K562 (cell line): ENCODE measurements around the gene HMGCL. TPM values are rescaled to one million over a fixed set of nuclear protein-coding genes. Genes with fewer than 3 reads are reported as not detected.

ENCODE experiments used
- ELF1 ChIP-seq: fragments of 200-800 bp; sonication (Bioruptor generic); IDR thresholded peaks from 2 replicates; pipeline ENCODE4 v1.6.1; 2016; ENCODE audit warnings: missing genetic modification characterization, missing compliant biosample characterization
- ESRRB ChIP-seq: fragments of 250-450 bp; sonication (Bioruptor Pico); IDR thresholded peaks from 2 replicates; pipeline ENCODE4 v1.5.0; 2020; ENCODE audit warnings: mild to moderate bottlenecking, moderate library complexity, borderline replicate concordance
- GABPB1 ChIP-seq: sonication (generic); formaldehyde crosslinking; IDR thresholded peaks from 2 replicates; pipeline ENCODE4 v1.8.0; 2022; ENCODE audit warnings: mild to moderate bottlenecking, missing genetic modification reagents
- HBP1 ChIP-seq: fragments of 450-650 bp; formaldehyde crosslinking; IDR thresholded peaks from 2 replicates; pipeline ENCODE4 v1.4.0; 2022; ENCODE audit warnings: missing genetic modification characterization
- MXI1 ChIP-seq: IDR thresholded peaks from 2 replicates; pipeline ENCODE4 v1.6.1; 2011; ENCODE audit warnings: low read depth, mild to moderate bottlenecking, improper control_type of control experiment, low read length
- PCBP1 ChIP-seq: fragments of 200-400 bp; formaldehyde crosslinking; IDR thresholded peaks from 2 replicates; pipeline ENCODE4 v1.6.1; 2018; ENCODE audit warnings: mild to moderate bottlenecking, low read depth, low read length; ENCODE audit not compliant: poor library complexity, severe bottlenecking
- POLR2A ChIP-seq: fragments of 450-650 bp; conservative IDR thresholded peaks from 2 replicates; pipeline ENCODE4 v1.6.1; 2016
- PTTG1 ChIP-seq: fragments of 450-650 bp; IDR thresholded peaks from 2 replicates; pipeline ENCODE4 v1.6.1; 2016; ENCODE audit warnings: low read depth, mild to moderate bottlenecking, missing genetic modification characterization, missing compliant biosample characterization
- RAD51 ChIP-seq: fragments of 450-650 bp; IDR thresholded peaks from 2 replicates; pipeline ENCODE4 v1.7.1; 2016; ENCODE audit warnings: low read depth, mild to moderate bottlenecking, borderline replicate concordance
- SPI1 ChIP-seq: IDR thresholded peaks from 2 replicates; pipeline ENCODE4 v1.6.1; 2011; ENCODE audit warnings: low read depth, low read length, control low read depth, borderline replicate concordance
- SREBF1 ChIP-seq: fragments of 150-350 bp; IDR thresholded peaks from 2 replicates; pipeline ENCODE4 v1.6.1; 2014; ENCODE audit warnings: antibody characterized with exemption, low read depth, low read length, borderline replicate concordance
- TGIF2 ChIP-seq: sonication (generic); formaldehyde crosslinking; IDR thresholded peaks from 2 replicates; pipeline ENCODE4 v1.8.1; 2022; ENCODE audit warnings: mild to moderate bottlenecking, missing genetic modification reagents, moderate library complexity
- ZNF217 ChIP-seq: sonication (generic); formaldehyde crosslinking; IDR thresholded peaks from 2 replicates; pipeline ENCODE4 v1.8.0; 2022; ENCODE audit warnings: mild to moderate bottlenecking, missing genetic modification reagents
- ZNF282 ChIP-seq: sonication (generic); formaldehyde crosslinking; IDR thresholded peaks from 2 replicates; pipeline ENCODE4 v1.8.1; 2023; ENCODE audit warnings: missing genetic modification reagents
- ZNF583 ChIP-seq: fragments of 250-450 bp; sonication (Bioruptor Pico); IDR thresholded peaks from 2 replicates; pipeline ENCODE4 v1.4.0; 2020
- ZNF695 ChIP-seq: fragments of 450-650 bp; formaldehyde crosslinking; IDR thresholded peaks from 2 replicates; pipeline ENCODE4 v1.4.0; 2020; ENCODE audit warnings: mild to moderate bottlenecking, moderate library complexity
- ZNF707 ChIP-seq: fragments of 250-450 bp; sonication (Bioruptor Pico); conservative IDR thresholded peaks from 2 replicates; pipeline ENCODE4 v1.8.0; 2022; ENCODE audit warnings: inconsistent platforms, mild to moderate bottlenecking, moderate library complexity
- polyA plus RNA-seq, 8 experiments: library from polyadenylated mRNA; depleted of rRNA in 4 of 8; stranded (reverse) in 5 of 8; unstranded in 3 of 8; fragments of >200 nt; fragmentation: Nextera tagmentation in 2 of 8; fragmentation: Illumina TruSeq in 1 of 8; extraction: Ambion mirVana in 2 of 8; extraction: Trizol in 1 of 8; gene quantifications; 2 replicates each; pipeline versions ENCODE4 v1.2.1 to v1.2.3, GENCODE V29; 2011 to 2014; ENCODE audit warnings: inconsistent platforms in 1 of 8, missing spikeins in 1 of 8
- total RNA-seq, 7 experiments: library from RNA; depleted of rRNA in 6 of 7; stranded (reverse); fragments of >200 nt in 6 of 7; fragmentation: Illumina TruSeq in 2 of 7; extraction: Trizol in 2 of 7; gene quantifications; 2 replicates each; pipeline versions ENCODE4 v1.2.1 to v1.2.3, GENCODE V29; 2011 to 2021; ENCODE audit warnings: low replicate concordance in 1 of 7
- TF ChIP-seq, protein P1 (sequence below), 2 experiments: fragments of 150-350 bp in 1 of 2; IDR thresholded peaks; 2 replicates each; pipeline ENCODE4 v1.6.1; 2012 to 2016; ENCODE audit warnings: low read depth in 2 of 2, low read length in 2 of 2, mild to moderate bottlenecking in 1 of 2, moderate library complexity in 1 of 2
- TF ChIP-seq, protein P2 (sequence below): fragments of 200-800 bp; sonication (Bioruptor generic); IDR thresholded peaks from 2 replicates; pipeline ENCODE4 v1.6.1; 2017; ENCODE audit warnings: missing genetic modification characterization, missing compliant biosample characterization
- TF ChIP-seq, protein P3 (sequence below): fragments of 250-450 bp; sonication (Bioruptor Pico); IDR thresholded peaks from 2 replicates; pipeline ENCODE4 v1.4.0; 2020; ENCODE audit warnings: mild to moderate bottlenecking, moderate library complexity

HMGCL gene
- total and polyA plus RNA-seq, 9 of the 15 experiments (the other 6 are each of a cell fraction or from before 2014, with no cell fraction given): 18.0 to 82.2 (median 24.2) TPM

DNA sequence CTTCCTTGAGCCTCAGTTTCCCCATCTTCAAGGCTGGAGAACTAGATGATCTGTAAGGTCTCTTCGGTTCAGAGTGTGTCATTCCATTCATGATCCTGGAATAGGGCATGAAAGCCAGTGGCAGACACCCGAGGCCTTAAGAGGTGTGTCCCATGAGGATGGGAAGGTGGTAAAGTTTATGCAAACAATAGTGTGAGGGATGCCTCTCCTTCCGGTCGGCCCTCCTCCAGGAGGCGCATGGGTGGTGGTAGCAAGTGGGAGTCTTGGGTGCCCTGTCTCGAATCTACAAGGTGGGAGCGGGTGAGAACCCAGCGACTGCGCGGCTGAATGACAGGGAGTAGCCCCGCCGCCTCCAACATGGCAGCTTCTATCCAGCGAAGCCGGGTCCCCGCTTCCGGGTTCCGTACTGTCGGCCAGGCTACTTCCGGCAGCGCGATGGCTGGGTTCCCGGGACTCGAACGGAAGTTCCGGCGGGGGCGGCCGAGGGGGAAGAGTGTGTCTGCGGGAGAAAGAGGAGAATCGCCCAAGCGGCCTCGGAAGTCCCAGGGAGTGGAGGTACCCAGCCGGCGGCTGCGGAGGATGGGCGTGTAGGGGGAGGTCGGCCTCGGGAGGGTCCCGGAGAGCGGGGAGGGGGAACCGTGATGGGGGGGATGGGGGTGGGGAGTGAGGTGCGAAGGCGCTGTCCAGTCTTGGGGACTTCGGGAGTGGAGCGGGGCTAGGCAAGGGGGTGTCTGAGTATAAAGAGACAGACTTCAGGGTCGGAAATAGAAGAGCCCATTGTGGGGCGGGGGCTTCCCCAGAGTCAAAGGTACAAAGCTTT lies 34.3 kb downstream of the HMGCL start, which contains the start of gene LYPLA2 (continued):
- TF ChIP-seq, protein P1, sequence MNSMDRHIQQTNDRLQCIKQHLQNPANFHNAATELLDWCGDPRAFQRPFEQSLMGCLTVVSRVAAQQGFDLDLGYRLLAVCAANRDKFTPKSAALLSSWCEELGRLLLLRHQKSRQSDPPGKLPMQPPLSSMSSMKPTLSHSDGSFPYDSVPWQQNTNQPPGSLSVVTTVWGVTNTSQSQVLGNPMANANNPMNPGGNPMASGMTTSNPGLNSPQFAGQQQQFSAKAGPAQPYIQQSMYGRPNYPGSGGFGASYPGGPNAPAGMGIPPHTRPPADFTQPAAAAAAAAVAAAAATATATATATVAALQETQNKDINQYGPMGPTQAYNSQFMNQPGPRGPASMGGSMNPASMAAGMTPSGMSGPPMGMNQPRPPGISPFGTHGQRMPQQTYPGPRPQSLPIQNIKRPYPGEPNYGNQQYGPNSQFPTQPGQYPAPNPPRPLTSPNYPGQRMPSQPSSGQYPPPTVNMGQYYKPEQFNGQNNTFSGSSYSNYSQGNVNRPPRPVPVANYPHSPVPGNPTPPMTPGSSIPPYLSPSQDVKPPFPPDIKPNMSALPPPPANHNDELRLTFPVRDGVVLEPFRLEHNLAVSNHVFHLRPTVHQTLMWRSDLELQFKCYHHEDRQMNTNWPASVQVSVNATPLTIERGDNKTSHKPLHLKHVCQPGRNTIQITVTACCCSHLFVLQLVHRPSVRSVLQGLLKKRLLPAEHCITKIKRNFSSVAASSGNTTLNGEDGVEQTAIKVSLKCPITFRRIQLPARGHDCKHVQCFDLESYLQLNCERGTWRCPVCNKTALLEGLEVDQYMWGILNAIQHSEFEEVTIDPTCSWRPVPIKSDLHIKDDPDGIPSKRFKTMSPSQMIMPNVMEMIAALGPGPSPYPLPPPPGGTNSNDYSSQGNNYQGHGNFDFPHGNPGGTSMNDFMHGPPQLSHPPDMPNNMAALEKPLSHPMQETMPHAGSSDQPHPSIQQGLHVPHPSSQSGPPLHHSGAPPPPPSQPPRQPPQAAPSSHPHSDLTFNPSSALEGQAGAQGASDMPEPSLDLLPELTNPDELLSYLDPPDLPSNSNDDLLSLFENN (IDR thresholded peaks at IDR 0.05; ENCODE audit: low read depth in 2 of 2, low read length in 2 of 2): no peak
- TF ChIP-seq MXI1: peak; percentile 58; the same call in 1 of the 2 replicates
- TF ChIP-seq, protein P2, sequence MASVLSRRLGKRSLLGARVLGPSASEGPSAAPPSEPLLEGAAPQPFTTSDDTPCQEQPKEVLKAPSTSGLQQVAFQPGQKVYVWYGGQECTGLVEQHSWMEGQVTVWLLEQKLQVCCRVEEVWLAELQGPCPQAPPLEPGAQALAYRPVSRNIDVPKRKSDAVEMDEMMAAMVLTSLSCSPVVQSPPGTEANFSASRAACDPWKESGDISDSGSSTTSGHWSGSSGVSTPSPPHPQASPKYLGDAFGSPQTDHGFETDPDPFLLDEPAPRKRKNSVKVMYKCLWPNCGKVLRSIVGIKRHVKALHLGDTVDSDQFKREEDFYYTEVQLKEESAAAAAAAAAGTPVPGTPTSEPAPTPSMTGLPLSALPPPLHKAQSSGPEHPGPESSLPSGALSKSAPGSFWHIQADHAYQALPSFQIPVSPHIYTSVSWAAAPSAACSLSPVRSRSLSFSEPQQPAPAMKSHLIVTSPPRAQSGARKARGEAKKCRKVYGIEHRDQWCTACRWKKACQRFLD: peak; percentile 91; the same call in 1 of the 2 replicates
- no peak for TF ChIP-seq ZNF282 (CRISPR knock-in tag)
- no peak for TF ChIP-seq ZNF217 (CRISPR knock-in tag)
- TF ChIP-seq TGIF2: peak; percentile 23; the same call in 1 of the 2 replicates
- TF ChIP-seq, protein P3, sequence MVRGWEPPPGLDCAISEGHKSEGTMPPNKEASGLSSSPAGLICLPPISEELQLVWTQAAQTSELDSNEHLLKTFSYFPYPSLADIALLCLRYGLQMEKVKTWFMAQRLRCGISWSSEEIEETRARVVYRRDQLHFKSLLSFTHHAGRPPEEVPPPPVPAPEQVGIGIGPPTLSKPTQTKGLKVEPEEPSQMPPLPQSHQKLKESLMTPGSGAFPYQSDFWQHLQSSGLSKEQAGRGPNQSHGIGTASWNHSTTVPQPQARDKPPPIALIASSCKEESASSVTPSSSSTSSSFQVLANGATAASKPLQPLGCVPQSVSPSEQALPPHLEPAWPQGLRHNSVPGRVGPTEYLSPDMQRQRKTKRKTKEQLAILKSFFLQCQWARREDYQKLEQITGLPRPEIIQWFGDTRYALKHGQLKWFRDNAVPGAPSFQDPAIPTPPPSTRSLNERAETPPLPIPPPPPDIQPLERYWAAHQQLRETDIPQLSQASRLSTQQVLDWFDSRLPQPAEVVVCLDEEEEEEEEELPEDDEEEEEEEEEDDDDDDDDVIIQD (CRISPR knock-in tag): no peak
- peak; percentile 96 for TF ChIP-seq GABPB1 (CRISPR knock-in tag)
- no peak for TF ChIP-seq ZNF707 (CRISPR knock-in tag)
- TF ChIP-seq ESRRB (CRISPR knock-in tag): no peak
- TF ChIP-seq PTTG1: no peak
- no peak for TF ChIP-seq RAD51
- TF ChIP-seq ELF1 (tag): peak; percentile 99
- no peak for TF ChIP-seq ZNF695 (CRISPR knock-in tag)
- TF ChIP-seq ZNF583 (CRISPR knock-in tag): no peak
- peak; percentile 78 for TF ChIP-seq POLR2A
- TF ChIP-seq PCBP1: peak; percentile 86
- TF ChIP-seq SREBF1: no peak; the same call in 1 of the 2 replicates
- peak; percentile 86; the same call in 1 of the 2 replicates for TF ChIP-seq HBP1 (CRISPR knock-in tag)
- TF ChIP-seq SPI1: peak; percentile 53; the same call in 1 of the 2 replicates
